ENCODE measurements around the gene CHN1.

The CHN1 gene

DNA sequence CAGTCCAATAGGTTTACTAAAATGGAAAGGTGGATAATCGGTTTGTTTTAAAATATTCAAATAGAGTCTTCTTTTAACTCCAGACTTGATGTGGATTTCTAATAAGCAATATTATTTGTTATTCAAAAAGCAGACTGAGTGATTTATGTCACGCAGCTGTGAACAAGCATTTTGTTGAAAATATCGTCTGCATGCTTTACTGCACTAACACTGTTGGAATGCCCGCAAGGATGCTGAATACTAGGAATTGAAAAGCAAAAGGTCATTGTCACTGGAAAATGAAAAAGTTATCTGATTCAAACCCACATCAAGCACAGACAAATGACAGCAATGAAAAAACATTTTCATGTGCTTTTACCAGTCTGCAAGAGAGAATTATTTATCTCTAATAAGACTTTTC lies 31.1 kb downstream of the CHN1 start:
- Histone ChIP-seq H3K4me3 (ENCODE audit: low read depth, low read length) (no peak overlapping the region), H3K27me3 (no peaks in the 10 kb centered on the region), H3K9me3 (no peaks in the 10 kb centered on the region), H3K36me3 (no peaks in the 10 kb centered on the region), H3K4me1 (no peaks in the 10 kb centered on the region)
- TF ChIP-seq, protein P1, sequence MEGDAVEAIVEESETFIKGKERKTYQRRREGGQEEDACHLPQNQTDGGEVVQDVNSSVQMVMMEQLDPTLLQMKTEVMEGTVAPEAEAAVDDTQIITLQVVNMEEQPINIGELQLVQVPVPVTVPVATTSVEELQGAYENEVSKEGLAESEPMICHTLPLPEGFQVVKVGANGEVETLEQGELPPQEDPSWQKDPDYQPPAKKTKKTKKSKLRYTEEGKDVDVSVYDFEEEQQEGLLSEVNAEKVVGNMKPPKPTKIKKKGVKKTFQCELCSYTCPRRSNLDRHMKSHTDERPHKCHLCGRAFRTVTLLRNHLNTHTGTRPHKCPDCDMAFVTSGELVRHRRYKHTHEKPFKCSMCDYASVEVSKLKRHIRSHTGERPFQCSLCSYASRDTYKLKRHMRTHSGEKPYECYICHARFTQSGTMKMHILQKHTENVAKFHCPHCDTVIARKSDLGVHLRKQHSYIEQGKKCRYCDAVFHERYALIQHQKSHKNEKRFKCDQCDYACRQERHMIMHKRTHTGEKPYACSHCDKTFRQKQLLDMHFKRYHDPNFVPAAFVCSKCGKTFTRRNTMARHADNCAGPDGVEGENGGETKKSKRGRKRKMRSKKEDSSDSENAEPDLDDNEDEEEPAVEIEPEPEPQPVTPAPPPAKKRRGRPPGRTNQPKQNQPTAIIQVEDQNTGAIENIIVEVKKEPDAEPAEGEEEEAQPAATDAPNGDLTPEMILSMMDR (IDR thresholded peaks at IDR 0.05; ENCODE audit: low read depth, low read length) = no peak
- DNase-seq = no peak

DNA sequence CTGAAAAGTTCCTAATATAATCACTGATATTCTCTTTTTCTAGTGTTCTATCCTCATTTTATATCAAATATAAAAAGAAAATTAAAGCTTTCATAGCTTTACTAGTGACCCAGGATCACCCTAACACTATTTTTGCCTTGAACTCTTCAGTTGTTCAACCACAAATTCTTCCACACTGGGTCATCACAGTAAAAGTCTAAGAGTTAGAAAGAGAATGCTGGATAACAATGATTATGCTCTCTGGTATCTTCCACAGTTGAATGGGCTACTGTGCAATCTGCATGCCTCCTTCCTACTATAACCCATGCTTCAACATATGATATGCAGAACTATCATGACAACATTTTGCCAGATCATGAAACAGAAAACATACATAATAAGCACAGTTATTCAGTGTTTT lies 32.3 kb downstream of the CHN1 start:
- no peak for DNase-seq
- TF ChIP-seq, protein P1 (IDR thresholded peaks at IDR 0.05; ENCODE audit: low read depth, low read length) = no peak
- Histone ChIP-seq H3K27me3 (no peaks in the 10 kb centered on the region), H3K4me3 (ENCODE audit: low read depth, low read length) (no peak overlapping the region), H3K4me1 (no peaks in the 10 kb centered on the region), H3K9me3 (no peaks in the 10 kb centered on the region), H3K36me3 (no peaks in the 10 kb centered on the region)

DNA sequence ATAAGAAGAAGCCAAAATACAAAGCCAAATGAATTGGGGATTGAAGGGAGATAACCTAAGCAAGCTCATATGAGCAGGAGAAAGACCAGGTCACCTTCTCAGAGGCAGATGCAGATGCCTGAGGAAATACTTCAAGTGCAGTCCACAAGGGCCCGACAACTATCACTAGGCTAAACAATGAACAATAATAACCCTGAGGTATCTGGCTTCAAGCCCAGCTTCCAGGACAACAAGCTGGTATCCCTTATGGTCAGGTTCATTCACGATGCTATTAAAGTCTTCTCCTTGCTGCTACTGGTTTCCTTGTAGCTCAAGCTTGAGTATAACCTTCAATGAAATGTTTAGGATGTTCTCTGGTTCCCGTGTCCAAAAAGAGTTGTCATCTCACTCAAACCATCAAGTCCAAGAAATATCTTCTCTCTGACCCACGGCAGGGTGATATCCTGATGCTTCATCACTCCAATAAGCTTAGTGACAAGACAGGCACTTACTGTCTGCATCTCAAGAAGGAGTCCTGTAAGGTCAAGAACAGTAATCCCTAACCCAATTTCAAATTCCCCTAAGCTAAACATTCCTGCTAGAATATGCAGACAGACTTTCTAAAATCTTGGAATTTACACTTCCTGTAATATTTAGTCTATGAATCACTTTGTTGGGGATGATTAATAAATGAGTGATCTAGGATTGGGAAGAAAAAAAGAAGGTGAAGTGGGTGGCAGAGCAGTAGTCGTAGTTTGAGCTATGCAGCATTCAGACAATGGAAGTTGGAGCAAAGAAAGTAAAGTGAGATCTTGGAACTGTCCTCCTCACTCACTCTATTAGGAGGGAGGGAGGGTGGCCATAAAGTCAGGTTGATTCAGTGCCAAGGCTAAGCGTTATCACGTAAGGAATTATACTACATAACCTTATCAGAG lies 33.1 kb downstream of the CHN1 start:
- Histone ChIP-seq H3K4me1 (no peaks in the 10 kb centered on the region), H3K9me3 (no peaks in the 10 kb centered on the region), H3K4me3 (ENCODE audit: low read depth, low read length) (no peak overlapping the region), H3K36me3 (no peaks in the 10 kb centered on the region), H3K27me3 (no peaks in the 10 kb centered on the region)
- TF ChIP-seq, protein P1 (IDR thresholded peaks at IDR 0.05; ENCODE audit: low read depth, low read length) = no peak
- DNase-seq = peak; percentile 30

DNA sequence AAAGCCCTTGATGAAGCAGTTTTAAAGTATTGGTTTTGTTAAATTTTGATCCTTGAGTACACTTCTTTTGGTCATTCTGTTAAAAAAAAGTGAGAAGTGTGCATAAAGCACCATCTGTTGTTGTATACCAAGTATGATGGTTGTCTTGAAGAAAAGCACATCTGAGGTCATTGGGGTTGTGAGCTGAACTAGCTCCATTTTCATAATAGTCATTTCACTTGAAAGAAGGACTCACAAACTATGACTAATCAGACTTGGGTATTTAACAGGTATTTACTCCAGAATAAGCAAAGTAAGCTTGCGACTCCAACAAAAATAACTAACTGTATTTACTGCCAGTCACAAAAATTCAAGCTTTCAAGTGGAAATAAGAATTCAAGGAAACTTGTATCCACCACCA lies 35.1 kb downstream of the CHN1 start:
- TF ChIP-seq, protein P1 (IDR thresholded peaks at IDR 0.05; ENCODE audit: low read depth, low read length) = no peak
- DNase-seq = no peak
- Histone ChIP-seq H3K4me3 (ENCODE audit: low read depth, low read length) (no peak overlapping the region), H3K36me3 (no peaks in the 10 kb centered on the region), H3K4me1 (no peaks in the 10 kb centered on the region), H3K27me3 (no peaks in the 10 kb centered on the region), H3K9me3 (no peaks in the 10 kb centered on the region)

DNA sequence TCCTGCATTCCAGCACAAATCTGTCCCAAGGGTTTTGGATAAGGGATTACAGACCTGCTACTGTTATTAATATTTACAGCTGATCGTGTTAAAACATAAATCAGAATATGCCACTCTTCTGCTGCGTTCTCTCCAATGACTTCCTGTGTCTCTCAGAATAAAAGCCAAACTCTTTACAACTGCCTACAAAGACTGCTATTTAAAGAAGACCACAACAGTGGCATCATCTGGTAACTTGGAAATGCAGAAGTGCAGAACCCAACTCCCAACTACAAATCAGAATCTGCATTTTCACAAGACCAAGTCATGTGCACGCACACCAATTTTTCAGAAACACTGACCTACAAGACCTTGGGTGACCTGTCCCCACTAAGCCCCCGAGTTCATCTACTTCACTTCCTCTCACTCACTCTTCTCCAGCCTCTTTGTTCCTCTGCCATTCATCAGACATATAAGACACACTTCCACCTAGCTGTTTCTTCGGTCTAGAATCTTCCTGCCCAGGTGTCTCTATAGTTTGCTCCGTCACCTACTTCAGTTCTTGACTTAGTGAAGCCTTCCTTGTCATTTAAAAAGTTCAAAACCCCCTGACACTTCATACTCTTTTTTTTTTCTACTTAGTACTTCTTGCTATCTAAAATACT lies 36.0 kb downstream of the CHN1 start:
- TF ChIP-seq, protein P1 (IDR thresholded peaks at IDR 0.05; ENCODE audit: low read depth, low read length) = no peak
- DNase-seq = no peak
- no peak overlapping the region for H3K4me3 ChIP-seq (ENCODE audit: low read depth, low read length)
- no peaks in the 10 kb centered on the region for H3K9me3 ChIP-seq
- H3K36me3 ChIP-seq = no peaks in the 10 kb centered on the region
- H3K4me1 ChIP-seq = no peaks in the 10 kb centered on the region
- no peaks in the 10 kb centered on the region for H3K27me3 ChIP-seq

Data from BE2C (cell line).